HCT116 (cell line): ENCODE measurements around the gene CPED1.
"Not testable (repeated sequence)": the region's sequence is repeated elsewhere in the genome, so short reads cannot be mapped to it uniquely, and the experiment has no call there.

Source experiments
- CTCF ChIP-seq, 3 experiments: fragments of 200-600 bp in 1 of 3; sonication (generic) in 1 of 3; IDR thresholded peaks in 2 of 3; conservative IDR thresholded peaks in 1 of 3; 2 replicates each; pipeline ENCODE4 v1.5.1; 2012 to 2017; ENCODE audit warnings: low read depth in 2 of 3, low read length in 2 of 3, antibody characterized with exemption in 1 of 3, borderline replicate concordance in 1 of 3, control low read depth in 1 of 3, mild to moderate bottlenecking in 1 of 3, mixed read lengths in 1 of 3, mixed run types in 1 of 3, moderate library complexity in 1 of 3; ENCODE audit not compliant: insufficient read depth in 1 of 3
- EGR1 ChIP-seq: IDR thresholded peaks from 2 replicates; pipeline ENCODE4 v1.6.1; 2012; ENCODE audit warnings: low read depth
- EZH2phosphoT487 ChIP-seq: fragments of 200-600 bp; IDR thresholded peaks from 2 replicates; pipeline ENCODE4 v1.6.1; 2018; ENCODE audit warnings: antibody characterized with exemption, borderline replicate concordance
- POLR2A ChIP-seq: IDR thresholded peaks from 2 replicates; pipeline ENCODE4 v1.7.0; 2011; ENCODE audit warnings: borderline replicate concordance; ENCODE audit not compliant: insufficient read depth, insufficient read length; ENCODE audit errors: extremely low read depth
- POLR2AphosphoS5 ChIP-seq: IDR thresholded peaks from 2 replicates; pipeline ENCODE4 v1.6.1; 2011; ENCODE audit warnings: mild to moderate bottlenecking, low read depth, low read length, moderate library complexity
- RAD21 ChIP-seq: IDR thresholded peaks from 2 replicates; pipeline ENCODE4 v1.6.1; 2012; ENCODE audit warnings: low read depth, mild to moderate bottlenecking
- SIN3A ChIP-seq: IDR thresholded peaks from 2 replicates; pipeline ENCODE4 v1.6.1; 2012; ENCODE audit warnings: low read depth
- ZFX ChIP-seq: fragments of 450-650 bp; IDR thresholded peaks from 2 replicates; pipeline ENCODE4 v1.6.1; 2017
- TF ChIP-seq, protein P1 (sequence below): IDR thresholded peaks from 2 replicates; pipeline ENCODE4 v1.6.1; 2012; ENCODE audit warnings: low read depth
- TF ChIP-seq, protein P2 (sequence below): IDR thresholded peaks from 2 replicates; pipeline ENCODE4 v1.6.1; 2012

GRCh38 chr7:121005058-121005457 lies 16.5 kb downstream of the CPED1 start:
- not testable (repeated sequence) for TF ChIP-seq POLR2AphosphoS5; CTCF (IDR thresholded peaks at IDR 0.05 in 2 of 3, conservative IDR thresholded peaks at IDR 0.05 in 1 of 3; ENCODE audit: borderline replicate concordance in 1 of 3, insufficient read depth in 1 of 3, low read depth in 2 of 3, low read length in 2 of 3); ZFX; EGR1; POLR2A; SIN3A; EZH2phosphoT487; RAD21
- TF ChIP-seq, protein P1, sequence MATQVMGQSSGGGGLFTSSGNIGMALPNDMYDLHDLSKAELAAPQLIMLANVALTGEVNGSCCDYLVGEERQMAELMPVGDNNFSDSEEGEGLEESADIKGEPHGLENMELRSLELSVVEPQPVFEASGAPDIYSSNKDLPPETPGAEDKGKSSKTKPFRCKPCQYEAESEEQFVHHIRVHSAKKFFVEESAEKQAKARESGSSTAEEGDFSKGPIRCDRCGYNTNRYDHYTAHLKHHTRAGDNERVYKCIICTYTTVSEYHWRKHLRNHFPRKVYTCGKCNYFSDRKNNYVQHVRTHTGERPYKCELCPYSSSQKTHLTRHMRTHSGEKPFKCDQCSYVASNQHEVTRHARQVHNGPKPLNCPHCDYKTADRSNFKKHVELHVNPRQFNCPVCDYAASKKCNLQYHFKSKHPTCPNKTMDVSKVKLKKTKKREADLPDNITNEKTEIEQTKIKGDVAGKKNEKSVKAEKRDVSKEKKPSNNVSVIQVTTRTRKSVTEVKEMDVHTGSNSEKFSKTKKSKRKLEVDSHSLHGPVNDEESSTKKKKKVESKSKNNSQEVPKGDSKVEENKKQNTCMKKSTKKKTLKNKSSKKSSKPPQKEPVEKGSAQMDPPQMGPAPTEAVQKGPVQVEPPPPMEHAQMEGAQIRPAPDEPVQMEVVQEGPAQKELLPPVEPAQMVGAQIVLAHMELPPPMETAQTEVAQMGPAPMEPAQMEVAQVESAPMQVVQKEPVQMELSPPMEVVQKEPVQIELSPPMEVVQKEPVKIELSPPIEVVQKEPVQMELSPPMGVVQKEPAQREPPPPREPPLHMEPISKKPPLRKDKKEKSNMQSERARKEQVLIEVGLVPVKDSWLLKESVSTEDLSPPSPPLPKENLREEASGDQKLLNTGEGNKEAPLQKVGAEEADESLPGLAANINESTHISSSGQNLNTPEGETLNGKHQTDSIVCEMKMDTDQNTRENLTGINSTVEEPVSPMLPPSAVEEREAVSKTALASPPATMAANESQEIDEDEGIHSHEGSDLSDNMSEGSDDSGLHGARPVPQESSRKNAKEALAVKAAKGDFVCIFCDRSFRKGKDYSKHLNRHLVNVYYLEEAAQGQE, result not testable (repeated sequence)
- TF ChIP-seq, protein P2, sequence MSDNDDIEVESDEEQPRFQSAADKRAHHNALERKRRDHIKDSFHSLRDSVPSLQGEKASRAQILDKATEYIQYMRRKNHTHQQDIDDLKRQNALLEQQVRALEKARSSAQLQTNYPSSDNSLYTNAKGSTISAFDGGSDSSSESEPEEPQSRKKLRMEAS, result not testable (repeated sequence)
